HT1080 (cell line): ENCODE measurements around the gene MRPS17. TPM values are rescaled to one million over a fixed set of nuclear protein-coding genes. Genes with fewer than 3 reads are reported as not detected.
"Not testable (repeated sequence)": the region's sequence is repeated elsewhere in the genome, so short reads cannot be mapped to it uniquely, and the experiment has no call there.

Experiments
- DNase-seq: peaks from one replicate; pipeline ENCODE4 v3.0.0-alpha.2; 2015; ENCODE audit warnings: low read depth
- polyA plus RNA-seq, 2 experiments: library from polyadenylated mRNA; depleted of rRNA; stranded (reverse); fragments of >200 nt; gene quantifications; 2 replicates each; pipeline ENCODE4 v1.2.3, GENCODE V29; 2015
- total RNA-seq: library from RNA; depleted of rRNA; stranded (reverse); fragments of >200 nt; shearing (Covaris generic); gene quantifications from 2 replicates; pipeline ENCODE4 v1.2.3, GENCODE V29; 2014; rRNA removed

Gene MRPS17
- 23.8 and 24.9 TPM in 2 replicates for total RNA-seq
- 14.7 and 17.4 TPM in 2 replicates for polyA plus RNA-seq (2015; cell fraction: cytosol; rRNA removed)
- 4.3 and 4.7 TPM in 2 replicates for polyA plus RNA-seq (2015; cell fraction: nucleus; rRNA removed)

GRCh38 chr7:55951637-55952351, at the start of gene MRPS17:
MRPS17 (plus strand) TSS chr7:55951877; CDS start chr7:55953196, 1,319 bp downstream.
- peak; percentile 84 for DNase-seq

DNA sequence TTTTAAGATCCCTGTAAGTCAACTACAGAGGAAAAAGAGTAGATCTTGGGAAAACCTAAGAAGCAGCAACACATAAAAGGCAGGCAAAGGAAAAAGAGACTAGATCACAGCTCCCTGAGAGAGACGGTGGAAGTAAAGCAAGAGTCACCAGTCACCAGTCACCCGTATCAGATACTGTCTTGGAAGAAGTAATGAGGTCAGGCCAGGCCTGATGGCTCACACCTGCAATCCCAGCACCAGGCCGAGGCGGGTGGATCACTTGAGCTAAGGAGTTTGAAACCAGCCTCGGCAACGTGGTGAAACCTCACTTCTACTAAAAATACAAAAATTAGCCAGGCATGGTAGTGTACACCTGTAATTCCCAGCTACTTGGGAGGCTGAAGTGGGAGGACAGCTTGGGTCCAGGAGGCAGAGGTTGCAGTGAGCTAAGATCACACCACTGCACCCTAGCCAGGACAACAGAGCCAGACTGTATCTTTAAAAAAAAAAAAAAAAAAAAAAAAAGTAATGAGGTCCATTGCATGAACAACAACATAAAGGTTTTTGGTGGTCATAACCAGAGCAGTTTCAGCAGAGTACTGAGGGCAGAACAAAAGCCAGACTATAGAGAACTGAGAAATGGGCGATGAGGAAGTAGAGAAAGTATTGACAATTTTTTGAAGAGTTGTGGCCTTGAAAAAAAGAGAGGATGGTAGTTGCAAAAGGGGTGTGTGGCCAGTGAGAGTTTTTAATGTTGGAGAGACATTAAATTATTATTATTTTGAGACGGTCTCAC, 47.5 kb upstream of the MRPS17 start:
- no peak for DNase-seq

DNA sequence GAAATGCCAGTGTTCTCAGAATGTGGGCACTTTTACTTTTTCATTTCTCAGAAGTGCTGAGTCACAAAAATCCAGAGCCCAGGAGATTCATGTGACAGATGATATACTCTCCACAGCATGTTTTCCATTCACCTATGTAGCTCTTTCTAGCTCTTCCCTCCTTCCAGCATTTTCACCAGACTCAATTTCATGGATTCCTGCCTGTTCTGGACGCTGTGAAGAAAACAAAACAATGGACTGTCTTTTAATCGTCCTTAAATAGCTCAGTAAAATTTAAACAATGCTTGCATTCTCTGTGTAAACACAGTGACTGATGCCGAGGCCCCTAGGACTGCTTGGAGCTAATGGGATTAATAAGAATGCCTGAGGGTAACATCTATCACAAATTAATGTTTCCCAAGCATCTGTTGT, 38.9 kb upstream of the MRPS17 start:
- DNase-seq = no peak

DNA sequence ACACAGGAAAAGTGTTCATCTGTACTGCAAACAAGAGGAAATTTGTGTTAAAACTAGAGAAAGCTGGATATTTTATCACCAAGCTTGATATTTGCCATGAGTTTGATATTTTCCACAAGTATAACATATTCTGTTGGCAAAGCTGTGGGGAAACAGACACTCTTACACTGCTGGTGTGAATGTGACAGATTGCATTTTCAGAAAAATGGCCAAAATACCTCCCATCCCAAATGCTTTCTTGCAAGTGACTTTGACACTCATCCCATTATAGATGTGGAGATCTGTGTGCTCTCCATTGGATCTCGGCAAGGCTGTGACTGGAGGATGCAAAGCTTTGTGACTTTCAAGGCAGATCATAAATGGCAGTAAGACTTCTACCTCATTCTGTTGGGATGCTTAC, 33.9 kb upstream of the MRPS17 start:
- no peak for DNase-seq

DNA sequence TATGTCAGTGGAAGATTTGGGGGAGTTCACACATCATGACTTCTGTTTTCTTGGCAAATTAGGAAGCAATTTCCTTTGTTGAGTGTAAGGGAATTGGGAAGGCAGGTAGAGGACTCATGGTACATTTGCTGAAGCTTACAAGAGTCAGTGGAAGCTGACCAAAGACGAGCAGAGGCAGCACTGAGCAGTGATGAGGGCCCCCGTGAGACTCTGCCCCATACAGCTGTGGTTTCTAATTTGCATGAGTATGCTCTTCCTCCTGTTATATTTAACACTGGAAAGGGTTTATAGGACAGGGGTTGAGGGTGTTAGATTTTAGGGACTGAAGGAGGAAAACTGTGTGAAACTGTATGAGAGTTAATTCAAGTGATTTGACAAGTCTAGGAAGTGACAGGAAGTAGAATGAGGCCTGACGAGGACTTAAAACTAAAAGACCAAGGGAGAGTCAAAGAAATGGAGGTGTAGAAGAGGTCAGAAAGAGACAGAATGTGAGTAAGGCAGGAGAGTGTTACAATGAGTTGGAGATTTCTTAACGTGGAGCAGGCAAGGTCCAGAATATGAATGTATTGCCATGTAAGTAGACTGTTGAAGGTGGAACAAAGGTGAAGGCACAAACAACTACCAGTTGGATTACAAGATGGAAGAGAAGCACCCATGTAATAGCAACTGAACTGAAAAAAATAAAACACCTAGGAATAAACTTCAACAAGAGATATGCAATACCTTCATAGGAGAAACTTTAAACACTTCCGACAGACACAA, 23.5 kb upstream of the MRPS17 start:
- DNase-seq = no peak

DNA sequence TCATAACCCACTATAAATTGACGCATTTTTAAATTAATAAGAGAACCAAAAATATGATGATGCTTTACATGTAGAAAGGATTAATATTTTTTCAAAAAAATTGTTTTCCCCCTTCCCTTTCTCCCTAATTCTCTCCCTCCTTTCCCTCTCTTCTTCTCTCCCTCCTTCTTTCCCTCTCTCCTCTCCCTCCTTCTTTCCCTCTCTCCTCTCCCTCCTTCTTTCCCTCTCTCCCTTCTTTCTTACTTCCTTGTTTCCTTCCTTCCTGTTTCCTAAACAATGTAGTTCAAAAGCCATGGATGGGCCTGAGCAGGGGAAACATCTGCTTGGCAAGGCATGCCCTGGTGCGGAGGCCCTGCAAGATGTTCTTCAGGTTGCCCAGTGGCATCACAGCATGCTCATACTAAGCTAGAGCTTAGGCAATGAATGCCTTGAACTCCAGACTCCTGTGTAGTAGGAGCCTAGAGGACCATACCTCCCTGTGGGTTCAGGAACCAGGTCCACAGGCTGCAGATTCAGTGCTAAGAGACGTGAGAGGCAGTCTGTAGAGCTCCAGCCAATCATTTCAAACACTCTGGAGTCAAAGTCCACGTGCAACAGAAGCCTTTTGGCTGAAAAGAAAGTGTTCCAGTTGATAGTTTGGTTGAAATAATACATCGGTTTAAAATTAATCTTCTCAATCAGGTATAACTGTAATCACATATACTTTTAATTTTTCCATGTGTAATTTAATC, 20.1 kb upstream of the MRPS17 start:
- no peak for DNase-seq

DNA sequence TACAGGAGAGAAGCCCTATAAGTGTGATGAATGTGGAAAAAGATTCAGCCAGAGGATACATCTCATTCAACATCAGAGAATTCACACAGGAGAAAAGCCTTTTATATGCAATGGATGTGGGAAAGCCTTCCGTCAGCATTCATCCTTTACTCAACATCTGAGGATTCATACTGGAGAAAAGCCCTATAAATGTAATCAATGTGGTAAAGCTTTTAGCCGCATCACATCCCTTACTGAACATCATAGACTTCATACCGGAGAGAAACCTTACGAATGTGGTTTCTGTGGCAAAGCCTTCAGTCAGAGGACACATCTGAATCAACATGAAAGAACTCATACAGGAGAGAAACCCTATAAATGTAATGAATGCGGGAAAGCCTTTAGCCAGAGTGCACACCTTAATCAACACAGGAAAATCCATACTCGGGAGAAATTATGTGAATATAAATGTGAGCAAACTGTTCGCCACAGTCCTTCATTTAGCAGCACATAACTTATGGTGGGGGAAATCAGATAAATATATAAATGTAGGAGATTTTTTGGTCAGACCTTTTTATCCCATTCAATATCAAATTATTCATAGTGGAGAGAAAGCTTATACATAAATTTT, 12.1 kb upstream of the MRPS17 start:
- peak; percentile 1 for DNase-seq

DNA sequence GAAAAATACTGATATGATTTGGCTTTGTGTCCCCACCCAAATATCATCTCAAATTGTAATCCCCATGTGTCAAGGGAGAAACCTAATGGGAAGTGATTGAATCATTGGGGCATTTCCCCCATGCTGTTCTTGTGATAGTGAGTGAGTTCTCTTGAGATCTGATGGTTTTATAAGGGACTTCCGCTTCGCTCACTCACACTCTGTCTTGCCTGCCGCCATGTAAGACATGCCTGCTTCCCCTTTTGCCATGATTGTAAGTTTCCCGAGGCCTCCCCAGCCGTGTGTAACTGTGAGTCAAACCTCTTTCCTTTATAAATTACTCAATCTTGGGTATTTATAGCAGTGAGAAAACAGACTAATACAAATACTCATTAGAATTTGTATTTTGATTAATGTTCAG, 5.1 kb upstream of the MRPS17 start:
- DNase-seq = no peak

DNA sequence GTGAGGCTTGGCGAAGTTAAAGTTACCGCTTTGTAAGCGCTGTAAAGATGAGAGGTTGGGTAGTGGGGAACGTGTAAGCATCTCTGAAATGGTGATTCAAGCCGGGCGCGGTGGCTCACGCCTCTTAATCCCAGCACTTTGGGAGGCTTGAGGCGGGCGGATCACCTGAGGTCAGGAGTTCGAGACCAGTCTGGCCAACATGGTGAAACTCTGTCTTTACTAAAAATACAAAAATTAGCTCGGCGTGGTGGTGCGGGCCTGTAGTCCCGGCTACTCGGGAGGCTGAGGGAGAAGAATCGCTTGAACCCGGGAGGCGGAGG, 635 bp downstream of the MRPS17 start:
- DNase-seq = not testable (repeated sequence)

- no peak for DNase-seq
Observed at GRCh38 chr7:55953707-55954475, 2.2 kb downstream of the MRPS17 start.

DNA sequence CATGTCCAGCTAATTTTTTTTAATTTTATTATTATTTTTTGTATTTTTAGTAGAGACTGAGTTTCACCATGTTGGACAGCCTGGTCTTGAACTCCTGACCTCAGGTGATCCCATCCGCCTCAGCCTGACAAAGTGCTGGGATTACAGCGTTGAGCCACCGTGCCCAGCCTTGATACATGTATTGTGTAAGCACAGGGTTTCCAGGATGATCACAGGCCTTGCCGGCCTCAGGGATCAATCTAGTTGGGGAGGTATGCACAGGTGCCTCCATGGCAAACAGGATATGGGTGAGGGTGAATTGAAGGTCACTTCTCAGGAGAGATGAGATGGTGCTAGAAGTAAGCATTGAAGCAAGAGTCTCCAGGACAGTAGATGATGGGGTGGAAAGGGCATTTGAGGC, 5.5 kb downstream of the MRPS17 start:
- no peak for DNase-seq

GRCh38 chr7:55962014-55962413, 10.3 kb downstream of the MRPS17 start:
- DNase-seq = no peak

DNA sequence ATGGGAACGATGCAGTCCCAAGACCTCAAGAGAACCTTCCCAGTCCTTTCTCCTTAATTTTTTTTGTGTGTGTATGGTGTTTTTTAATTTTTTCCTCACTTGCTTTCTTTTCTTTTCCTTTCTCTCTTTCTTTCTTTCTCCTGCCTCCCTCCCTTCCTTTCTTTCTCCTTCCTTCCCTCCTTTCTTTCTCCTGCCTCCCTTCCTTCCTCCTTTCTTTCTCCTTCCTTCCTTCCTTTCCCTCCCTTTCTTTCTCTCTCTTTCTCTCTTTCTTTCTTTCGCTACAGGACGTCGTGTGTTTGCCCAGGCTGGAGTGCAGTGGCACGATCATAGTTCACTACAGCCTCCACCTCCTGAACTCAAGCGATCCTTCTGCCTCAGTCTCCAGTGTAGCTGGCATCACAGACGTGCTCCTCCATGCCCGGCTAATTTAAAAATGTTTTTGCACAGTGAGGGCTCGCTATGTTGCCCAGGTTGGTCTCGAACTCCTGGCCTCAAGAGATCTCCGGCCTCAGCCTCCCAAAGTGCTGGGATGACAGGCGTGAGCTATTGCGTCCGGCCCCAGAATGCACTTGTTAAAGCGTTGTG, 12.0 kb downstream of the MRPS17 start:
- no peak for DNase-seq

DNA sequence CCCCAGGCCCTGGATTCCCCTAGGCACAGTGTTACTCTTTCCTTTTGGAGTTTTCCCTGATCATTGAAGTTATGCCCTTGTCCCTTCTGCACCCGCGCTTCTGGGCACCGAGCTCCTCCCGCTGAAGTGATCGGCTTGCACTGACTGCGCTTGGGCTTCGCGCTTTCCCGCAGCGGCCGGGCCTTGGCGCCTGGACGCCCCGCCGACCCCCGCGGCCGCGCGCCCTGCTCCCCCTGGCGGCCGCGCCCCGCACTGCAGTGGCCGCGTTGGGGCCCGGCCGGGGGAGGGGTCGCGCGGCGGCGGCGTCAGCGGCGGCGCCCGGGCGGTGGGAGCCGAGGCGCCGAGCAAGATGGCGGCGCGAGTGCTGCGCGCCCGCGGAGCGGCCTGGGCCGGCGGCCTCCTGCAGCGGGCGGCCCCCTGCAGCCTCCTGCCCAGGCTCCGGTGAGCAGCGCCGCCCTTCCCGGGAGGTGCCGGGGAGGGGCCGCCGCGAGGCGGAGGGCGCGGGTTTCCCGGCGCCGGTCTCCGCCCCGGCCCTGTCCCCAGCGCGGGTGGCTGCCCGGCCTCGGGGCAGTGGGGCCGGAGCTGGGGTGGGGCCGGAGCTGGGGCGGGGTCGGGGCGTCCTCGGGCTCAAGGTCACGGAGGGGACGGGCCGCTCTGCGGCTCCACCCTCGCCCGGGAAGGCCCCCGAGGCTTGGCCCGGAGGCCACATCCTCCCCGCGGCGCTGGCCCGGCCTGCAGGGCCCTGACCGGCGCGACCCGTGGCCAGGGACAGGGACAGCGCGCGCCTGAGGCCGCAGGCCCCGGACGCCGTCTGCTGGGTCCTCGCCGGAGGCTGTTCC, 12.8 kb downstream of the MRPS17 start, which contains the start of gene NIPSNAP2:
TSS of gene NIPSNAP2 (plus strand) at position 325 of the 839 bp plus-strand sequence. CDS start at position 350, 25 bp downstream.
- DNase-seq = peak; percentile 53

- no peak for DNase-seq
Observed at GRCh38 chr7:55965100-55965470, 13.4 kb downstream of the MRPS17 start.

DNA sequence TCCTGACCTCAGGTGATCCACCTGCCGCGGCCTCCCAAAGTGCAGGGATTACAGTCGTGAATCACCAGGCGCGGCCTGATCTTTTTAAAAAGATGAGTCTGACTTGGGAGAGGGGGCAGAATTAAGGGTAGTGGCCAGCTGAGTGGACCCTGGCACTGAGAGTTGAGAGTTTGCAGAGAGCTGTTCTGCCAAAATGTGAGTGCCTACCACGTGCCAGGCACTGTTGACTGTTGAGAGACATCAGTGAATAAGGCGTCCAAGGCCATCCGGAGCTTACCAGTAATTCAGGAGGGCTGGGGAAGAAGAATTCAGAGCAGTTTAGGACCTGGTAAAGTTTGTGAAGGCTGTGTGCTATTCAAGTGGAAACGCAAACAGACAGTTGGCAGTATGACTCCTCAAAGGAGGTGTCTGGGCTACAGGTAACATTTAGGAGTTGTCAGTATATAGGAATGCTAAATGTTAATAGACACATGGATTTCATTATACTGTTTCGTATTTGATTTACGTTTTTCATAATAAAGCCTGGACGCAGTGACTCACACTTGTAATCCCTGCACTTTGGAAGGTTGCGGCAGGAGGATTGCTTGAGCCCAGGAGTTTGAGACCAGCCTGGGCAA, 14.2 kb downstream of the MRPS17 start:
- DNase-seq = no peak

DNA sequence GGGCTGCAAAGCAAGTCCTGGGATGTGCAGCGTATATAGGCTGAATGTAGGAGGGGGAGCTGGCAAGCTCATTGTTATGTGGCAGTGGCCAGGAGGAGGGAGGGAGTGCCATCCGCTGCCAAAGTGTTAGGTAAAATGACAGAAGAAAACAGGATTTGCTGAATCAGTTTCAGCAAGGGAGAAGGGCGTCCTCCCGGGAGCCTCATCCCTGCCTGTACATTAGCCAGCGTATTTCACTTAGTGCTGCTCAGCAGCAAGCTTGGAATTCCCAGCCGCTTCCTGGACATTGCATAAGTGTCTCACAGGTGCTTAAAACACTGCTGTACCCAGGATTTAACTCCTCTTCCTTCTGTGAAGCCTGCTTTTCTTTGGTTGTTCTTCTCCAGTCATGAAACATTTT, 15.2 kb downstream of the MRPS17 start:
- DNase-seq = no peak

DNA sequence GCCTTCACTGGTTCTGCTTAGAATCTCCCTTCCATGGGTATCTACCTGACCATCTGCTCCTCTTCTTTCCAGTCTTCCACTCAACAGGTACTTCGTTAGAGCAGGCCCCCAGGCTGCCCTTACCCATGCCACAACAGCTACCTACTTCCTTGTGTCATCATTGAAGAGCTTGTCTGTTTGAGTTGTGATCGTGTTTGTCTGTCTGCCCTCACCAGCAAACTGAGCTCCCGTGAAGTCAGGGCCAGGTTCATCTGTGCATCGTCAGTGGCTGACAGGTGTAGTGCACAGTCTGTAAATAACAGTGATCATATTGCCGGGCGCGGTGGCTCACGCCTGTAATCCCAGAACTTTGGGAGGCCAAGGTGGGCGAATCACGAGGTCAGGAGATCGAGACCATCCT, 17.7 kb downstream of the MRPS17 start:
- DNase-seq = no peak
